ENCODE results near the gene CCDC86.

DNA sequence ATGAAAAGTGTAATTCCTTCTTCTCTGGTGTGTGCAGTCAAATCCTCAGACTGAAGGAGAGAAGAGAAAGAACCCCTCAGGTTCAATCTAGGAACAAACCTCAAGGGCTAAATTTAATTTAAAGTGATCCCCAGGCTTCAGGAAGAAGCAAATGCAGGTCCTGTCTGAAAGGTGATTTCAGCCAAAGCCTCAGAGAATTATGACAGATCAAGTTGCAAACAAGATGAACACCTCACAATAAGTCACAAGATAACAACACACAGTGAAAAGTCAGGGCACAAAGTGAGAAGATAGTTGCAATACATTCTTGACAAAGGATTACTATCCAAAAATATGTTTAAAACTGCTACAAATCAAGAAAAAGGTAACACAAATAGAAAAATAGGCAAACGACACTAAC is 37.2 kb downstream of the CCDC86 start:
- TF ChIP-seq, protein P1, sequence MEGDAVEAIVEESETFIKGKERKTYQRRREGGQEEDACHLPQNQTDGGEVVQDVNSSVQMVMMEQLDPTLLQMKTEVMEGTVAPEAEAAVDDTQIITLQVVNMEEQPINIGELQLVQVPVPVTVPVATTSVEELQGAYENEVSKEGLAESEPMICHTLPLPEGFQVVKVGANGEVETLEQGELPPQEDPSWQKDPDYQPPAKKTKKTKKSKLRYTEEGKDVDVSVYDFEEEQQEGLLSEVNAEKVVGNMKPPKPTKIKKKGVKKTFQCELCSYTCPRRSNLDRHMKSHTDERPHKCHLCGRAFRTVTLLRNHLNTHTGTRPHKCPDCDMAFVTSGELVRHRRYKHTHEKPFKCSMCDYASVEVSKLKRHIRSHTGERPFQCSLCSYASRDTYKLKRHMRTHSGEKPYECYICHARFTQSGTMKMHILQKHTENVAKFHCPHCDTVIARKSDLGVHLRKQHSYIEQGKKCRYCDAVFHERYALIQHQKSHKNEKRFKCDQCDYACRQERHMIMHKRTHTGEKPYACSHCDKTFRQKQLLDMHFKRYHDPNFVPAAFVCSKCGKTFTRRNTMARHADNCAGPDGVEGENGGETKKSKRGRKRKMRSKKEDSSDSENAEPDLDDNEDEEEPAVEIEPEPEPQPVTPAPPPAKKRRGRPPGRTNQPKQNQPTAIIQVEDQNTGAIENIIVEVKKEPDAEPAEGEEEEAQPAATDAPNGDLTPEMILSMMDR (IDR thresholded peaks at IDR 0.05; ENCODE audit: borderline replicate concordance, extremely low read depth, low read length, poor library complexity, severe bottlenecking), result no peak
- TF ChIP-seq EZH2 (IDR thresholded peaks at IDR 0.05; ENCODE audit: borderline replicate concordance, low read depth, low read length, severe bottlenecking), result no peak
